Right ventricle myocardium superior (tissue), 1 donor: ENCODE results near the gene GULP1. TPM values are rescaled to one million over a fixed set of nuclear protein-coding genes. Genes with fewer than 3 reads are reported as not detected.

Experiments
- ATAC-seq: fragments of 200-7000 bp; cut with Tn5 transposase; one replicate; pipeline ENCODE4 v1.9.1; 2020; ENCODE audit warnings: mild to moderate bottlenecking; ENCODE audit not compliant: poor library complexity
- DNase-seq: peaks from one replicate; pipeline ENCODE4 v3.0.0-alpha.2; 2020
- intact Hi-C: fragments of 100-400 bp; cut with DNase I; formaldehyde crosslinking; loops from one replicate; pipeline ENCODE4 v1.11.2; 2022
- total RNA-seq: library from RNA; stranded (reverse); fragmentation: NEBNext Ultra II Directional; extraction: Animal tissue kit (Norgen Biotek cat#: 25700); gene quantifications from one replicate; pipeline ENCODE4 v1.2.1, GENCODE V29; 2021
- donor health status: DM: no; HTN: yes; CAD: no; lungs with severe emphysema.

Gene GULP1
- total RNA-seq, 1 donor from 2014 or later = 4.6 TPM

DNA sequence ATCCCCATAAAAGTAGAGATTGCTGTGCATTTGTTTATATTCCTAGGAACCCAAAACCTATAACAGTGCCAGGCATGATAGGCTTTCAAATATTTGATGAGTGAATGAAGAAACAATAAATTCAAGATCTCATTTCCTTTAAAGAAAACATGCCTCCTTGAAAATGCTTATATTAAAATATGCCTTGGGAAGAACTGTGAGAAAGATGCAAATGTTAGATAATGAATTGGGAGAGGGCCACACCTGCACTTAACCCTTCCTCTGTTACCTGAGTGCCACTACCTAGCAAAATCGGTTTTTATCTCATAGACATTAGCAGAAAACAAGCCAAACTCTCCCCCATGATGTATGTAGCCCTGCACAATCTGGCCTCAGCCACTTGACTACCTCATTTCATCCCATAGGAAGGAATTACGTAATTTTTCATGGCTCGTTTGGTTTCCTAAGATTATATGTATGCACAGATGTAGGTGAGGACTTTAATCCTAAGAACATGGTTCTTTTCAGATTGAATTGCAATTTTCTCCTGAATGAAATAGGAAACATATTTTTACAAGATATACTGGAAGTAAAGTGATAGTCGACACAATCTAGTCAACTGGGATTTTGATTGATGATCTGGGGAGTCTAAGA is 25.2 kb downstream of the GULP1 start:
- ATAC-seq = no peak

DNA sequence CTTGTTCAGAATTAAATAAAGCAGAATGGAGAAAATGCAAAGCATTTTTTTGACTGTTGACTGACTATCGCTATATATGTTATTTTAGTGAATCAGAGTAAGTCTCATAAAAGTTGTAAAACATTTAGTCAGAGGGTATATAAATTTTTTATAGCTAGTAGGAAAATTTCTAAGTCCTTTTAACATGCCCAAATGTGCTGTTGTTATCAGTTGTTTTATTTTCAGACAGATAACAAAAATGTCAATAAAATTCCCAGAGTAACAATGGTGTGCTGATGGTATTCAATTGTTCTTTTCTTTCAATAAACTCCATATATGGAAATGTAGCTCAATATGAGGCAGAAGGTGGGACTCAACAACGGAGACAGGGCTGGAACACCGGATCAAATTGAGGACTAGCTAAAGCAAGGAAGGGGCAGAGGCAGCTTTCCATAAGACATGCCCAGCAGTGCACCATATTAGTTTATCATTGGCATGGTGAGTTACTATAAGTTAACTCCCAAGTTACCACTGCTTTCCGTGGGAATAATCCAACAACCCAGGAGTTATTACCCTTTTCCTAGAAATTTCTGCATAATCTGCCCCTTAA is 26.6 kb downstream of the GULP1 start:
- intact Hi-C loops = no loop called here
- no peak for DNase-seq
- no peak for ATAC-seq

More for the DNA sequence above, 25.2 kb downstream of the GULP1 start:
- intact Hi-C loops = no loop called here
- no peak for DNase-seq

DNA sequence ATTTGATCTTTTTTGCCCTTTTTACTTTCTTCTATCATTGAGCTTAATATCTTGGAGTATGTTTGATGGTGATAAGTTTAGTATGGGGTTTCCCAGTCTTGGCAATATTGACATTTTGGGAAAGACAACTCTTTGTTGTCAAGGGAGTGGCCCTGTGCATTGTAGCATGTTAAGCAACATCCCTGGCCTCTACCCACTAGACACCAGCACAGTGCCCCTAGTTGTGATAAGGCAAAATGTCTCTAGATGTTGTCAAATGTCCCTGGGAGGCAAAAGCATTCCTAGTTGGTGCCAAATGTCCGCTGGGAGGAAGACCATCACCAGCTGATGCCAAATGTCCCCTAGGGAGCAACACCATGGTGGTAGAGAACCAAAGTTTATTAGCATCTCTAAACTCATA is 28.2 kb downstream of the GULP1 start:
- ATAC-seq (no peak), DNase-seq (no peak)
- intact Hi-C loops = no loop called here

DNA sequence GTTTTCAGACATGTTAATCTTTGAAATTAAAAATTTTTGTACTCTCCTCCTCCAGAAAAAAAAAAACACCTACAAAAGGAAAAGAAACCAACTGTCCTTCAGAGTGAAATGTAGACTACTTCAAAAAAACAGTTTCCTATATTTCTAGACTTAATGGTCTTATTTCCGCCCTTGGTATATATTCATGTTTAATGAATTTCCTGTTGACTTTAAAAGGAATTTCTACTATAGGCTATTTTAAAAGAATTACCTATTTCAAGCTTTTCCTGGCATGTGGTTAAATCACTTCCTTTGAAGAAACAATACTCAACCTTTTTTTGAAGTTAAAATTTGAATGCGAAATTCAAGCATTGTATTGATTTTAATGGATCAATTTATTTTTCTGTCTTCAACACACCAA is 29.2 kb downstream of the GULP1 start:
- DNase-seq = no peak
- ATAC-seq = no peak
- intact Hi-C loops = no loop called here

DNA sequence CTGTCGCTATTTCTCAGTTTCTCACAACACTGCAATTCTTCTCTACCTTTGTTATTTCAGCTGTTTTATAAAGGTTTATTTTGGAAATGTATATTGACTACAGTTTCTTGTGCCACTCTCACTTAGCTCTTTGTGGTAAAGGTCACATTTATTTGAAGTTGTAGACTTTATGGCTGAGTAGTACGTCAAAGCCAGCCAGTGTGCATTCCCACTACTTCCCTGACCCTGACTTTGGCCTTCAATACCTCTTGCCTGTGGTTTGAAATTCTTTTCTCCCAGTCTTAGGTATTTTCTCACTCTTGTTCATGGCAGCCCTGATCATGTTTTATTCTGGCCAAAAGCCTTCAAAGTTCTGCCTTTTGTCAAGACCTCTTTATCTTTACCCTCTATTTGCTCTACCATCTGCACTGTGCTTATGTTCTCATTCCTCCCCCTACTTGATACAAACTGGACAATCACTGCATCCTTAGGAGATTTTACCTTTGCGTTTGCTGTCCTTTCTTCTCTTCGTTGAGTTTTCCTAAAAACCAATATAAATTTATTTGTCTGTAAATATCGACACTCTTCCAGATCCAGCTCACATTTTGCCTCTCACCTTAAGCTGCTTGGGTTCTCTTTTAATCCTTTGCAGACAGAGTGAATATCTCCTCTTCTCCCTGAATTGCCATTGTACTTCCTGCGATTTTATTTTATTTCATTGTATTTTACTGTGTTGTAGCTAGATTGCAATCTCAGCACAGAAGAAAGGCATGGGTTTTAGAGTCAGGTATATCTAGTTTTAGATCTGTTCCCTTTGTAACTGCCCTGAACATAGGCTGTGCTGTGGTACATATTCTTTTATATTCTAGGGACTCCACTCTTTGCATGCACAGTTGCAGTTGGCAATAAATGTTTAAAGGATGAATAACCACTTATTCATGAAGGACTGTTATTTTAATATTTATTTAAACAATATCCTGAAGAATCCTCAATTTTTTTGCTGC is 31.2 kb downstream of the GULP1 start:
- DNase-seq = no peak
- intact Hi-C loops = no loop called here
- ATAC-seq = no peak

GRCh38 chr2:188324067-188324466 is 32.4 kb downstream of the GULP1 start:
- intact Hi-C loops = no loop called here

GRCh38 chr2:188326290-188326668 is 34.6 kb downstream of the GULP1 start:
- intact Hi-C loops = no loop called here
- no peak for ATAC-seq
- DNase-seq = no peak

More at GRCh38 chr2:188324067-188324466, 32.4 kb downstream of the GULP1 start:
- DNase-seq = no peak
- ATAC-seq = no peak

DNA sequence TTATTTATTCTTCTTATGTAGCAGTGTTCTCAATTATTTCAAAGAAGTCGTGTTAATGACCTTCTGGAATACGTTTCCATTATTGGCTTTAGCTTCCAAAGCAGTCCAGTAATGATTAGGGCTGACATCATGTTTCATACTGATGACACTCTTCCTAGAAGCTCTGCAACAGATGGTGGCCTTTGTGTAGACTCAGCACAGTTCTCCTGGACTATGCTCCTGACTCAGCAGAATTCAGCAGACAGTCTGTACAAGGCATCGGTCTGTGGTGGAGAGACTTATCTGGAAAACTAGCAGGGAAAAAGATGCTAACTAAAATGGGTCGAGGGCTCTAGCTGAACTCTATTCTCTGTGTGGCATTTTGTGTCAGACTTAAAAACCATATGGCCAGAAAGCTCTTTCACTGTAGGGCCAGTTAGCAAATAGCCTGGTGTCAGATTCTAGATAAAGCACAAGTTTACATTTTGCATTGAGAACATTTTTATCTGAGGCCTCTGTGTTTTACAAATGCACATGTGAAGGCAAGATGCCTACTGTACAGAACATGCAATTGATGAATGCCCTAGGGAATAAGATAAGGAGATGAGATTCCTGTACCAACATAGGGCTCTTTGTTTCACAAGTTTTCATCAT is 35.1 kb downstream of the GULP1 start:
- no peak for DNase-seq
- peak; percentile 56 for ATAC-seq
- intact Hi-C loops = no loop called here

GRCh38 chr2:188327518-188328213 is 36.0 kb downstream of the GULP1 start:
- intact Hi-C loops = no loop called here
- ATAC-seq = no peak
- DNase-seq = no peak

- ATAC-seq (no peak), DNase-seq (no peak)
- intact Hi-C loops = no loop called here
Measured at GRCh38 chr2:188328419-188328818, 36.7 kb downstream of the GULP1 start.

- DNase-seq (no peak), ATAC-seq (no peak)
- intact Hi-C loops = no loop called here
Measured at GRCh38 chr2:188330316-188331053, 38.8 kb downstream of the GULP1 start.

- intact Hi-C loops = no loop called here
Measured at GRCh38 chr2:188332619-188333018, 40.9 kb downstream of the GULP1 start.

GRCh38 chr2:188333751-188334524 is 42.3 kb downstream of the GULP1 start:
- ATAC-seq (peak; percentile 87), DNase-seq (peak; percentile 47)
- intact Hi-C loops = no loop called here

More at GRCh38 chr2:188332619-188333018, 40.9 kb downstream of the GULP1 start:
- DNase-seq (no peak), ATAC-seq (no peak)

- DNase-seq (no peak), ATAC-seq (no peak)
- intact Hi-C loops = no loop called here
Measured at GRCh38 chr2:188338463-188338862, 46.8 kb downstream of the GULP1 start.

DNA sequence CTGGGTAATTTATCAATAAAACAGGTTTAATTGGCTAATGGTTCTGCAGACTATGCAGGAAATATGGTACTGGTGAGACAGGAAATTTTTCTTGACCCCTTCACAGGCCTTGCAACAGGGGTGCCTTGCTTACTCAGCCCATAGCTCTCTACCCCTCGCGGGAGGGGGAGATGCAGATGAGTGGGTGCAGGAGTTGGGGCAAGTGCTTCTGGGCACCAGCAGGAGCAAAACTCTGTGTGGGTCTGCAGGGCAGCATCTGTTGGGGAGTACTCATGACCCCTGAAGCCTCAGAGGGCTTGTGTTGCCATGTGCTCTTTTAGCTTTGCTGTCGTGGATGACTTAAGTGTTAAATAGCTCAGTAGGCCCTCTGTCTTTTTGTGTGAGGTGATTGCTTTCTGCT is 48.6 kb downstream of the GULP1 start:
- intact Hi-C loops = no loop called here
- ATAC-seq (no peak), DNase-seq (no peak)

DNA sequence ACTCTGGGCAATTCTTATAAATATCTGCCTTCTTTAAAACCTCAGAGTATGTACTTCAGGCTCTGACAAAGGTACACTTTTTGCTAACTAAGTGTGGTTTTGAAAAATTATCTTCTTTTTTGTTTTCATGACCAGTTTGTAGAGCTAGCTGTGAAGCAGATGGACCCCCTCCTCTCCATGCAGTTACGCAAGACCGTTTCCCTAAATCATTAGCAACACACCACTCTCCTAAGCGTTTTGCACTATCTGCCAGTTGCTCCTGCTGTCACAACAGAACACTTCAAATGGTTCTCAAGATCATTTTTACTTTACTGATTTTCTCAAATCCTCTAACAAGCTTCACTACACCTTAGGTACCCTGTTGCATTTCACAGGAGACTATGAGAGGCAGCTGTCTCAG is 53.3 kb downstream of the GULP1 start:
- DNase-seq (no peak), ATAC-seq (no peak)
- intact Hi-C loops = no loop called here

DNA sequence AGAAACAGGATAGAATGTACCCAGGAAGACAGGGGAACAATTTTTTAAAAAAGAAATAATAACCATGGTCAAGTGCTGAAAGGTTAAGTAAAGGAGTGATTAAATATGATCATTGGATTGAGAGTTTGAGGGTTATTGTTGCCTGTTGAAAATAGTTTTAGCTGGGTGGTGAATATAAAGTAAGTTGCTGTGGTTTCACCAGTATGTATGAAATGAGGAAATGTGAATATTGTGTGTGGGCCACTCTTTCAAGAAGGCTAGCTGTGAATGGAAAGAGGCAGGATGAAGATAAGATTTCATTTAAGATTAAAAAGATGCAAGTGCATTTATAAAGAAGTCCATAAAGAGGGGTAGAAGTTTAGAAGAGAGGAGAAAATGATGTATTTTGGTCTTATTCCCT is 53.8 kb downstream of the GULP1 start:
- intact Hi-C loops = no loop called here
- no peak for ATAC-seq

More for the DNA sequence above, 53.8 kb downstream of the GULP1 start:
- DNase-seq = no peak
